IPS-18a (cell line): Measurements from ENCODE around the gene ZNF805.
"Not testable (repeated sequence)": the region's sequence is repeated elsewhere in the genome, so short reads cannot be mapped to it uniquely, and the experiment has no call there.

ENCODE experiments used
- H3K27ac ChIP-seq: one replicate; pipeline ENCODE4 v1.5.1; 2013; ENCODE audit warnings: low read length
- H3K27me3 ChIP-seq: one replicate; pipeline ENCODE4 v1.6.1; 2013; ENCODE audit warnings: mild to moderate bottlenecking, low read length; ENCODE audit not compliant: control insufficient read depth, insufficient read depth
- H3K36me3 ChIP-seq: one replicate; pipeline ENCODE4 v1.6.1; 2013; ENCODE audit warnings: low read depth, low read length; ENCODE audit not compliant: control insufficient read depth
- H3K4me1 ChIP-seq: one replicate; pipeline ENCODE4 v1.6.1; 2013; ENCODE audit warnings: low read depth, low read length; ENCODE audit not compliant: control insufficient read depth
- H3K4me3 ChIP-seq: one replicate; pipeline ENCODE4 v1.5.1; 2013; ENCODE audit warnings: low read length
- H3K9ac ChIP-seq: one replicate; pipeline ENCODE4 v1.6.1; 2013; ENCODE audit warnings: mild to moderate bottlenecking, low read length, moderate library complexity
- H3K9me3 ChIP-seq: one replicate; pipeline ENCODE4 v1.6.1; 2013; ENCODE audit warnings: low read depth, low read length; ENCODE audit not compliant: control insufficient read depth

ZNF805 gene

DNA sequence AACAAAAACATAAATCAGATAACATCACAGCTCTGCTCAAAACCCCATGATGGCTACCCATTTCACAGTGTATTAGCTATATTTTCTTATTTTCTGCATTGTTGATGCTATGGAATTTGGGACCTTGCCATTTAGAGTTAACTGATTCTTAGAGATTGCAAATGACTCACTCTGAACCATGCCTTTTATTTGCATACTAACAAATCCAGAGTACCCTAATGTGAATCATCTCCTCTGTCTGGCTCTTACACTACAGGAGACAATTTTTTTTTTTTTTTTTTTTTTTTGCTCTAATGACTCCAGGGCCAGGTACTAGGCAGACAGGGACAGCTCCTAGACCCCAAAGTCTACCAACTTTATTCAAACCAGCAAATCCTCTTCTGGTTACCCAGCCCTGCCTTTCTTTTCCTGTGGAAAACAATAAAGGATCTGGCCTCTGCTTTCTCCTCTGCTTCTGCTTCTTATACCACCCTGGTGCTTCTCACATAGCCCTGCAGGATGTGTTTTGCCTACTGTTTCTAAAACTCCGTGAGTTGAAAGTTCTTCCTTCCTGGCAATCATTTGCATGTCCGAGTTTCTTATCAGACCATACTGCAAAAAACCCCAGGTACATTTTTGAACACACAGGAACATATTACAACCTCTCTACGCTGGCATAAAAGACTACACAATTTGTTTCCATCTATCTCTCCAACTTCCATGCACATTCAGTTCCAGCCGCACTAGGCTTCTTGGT is 29.3 kb downstream of the ZNF805 start:
- Histone ChIP-seq H3K4me1 (no peaks in the 10 kb centered on the region), H3K4me3 (no peak overlapping the region), H3K27ac (no peak overlapping the region), H3K36me3 (no peaks in the 10 kb centered on the region), H3K27me3 (no peaks in the 10 kb centered on the region), H3K9ac (no peak overlapping the region), H3K9me3 (no peaks in the 10 kb centered on the region)

DNA sequence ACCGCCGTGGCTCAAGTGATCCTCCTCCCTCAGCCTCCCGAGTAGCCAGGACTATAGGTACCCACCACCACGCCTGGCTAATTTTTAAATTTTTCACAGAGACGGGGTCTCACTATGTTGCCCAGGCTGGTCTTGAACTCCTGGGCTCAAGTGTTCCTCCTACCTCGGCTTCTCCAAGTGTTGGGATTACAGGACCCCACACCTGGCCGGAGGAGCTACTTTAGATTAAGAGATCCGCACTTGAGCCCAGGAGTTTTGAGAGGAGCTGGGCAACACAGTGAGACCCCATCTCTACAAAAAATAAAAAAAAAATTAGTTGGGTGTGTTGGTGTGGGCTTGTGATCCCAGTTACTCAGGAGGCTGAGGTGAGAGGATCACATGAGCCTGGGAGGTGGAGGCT is 30.8 kb downstream of the ZNF805 start:
- no peak overlapping the region for H3K4me3 ChIP-seq
- no peaks in the 10 kb centered on the region for H3K27me3 ChIP-seq
- no peaks in the 10 kb centered on the region for H3K36me3 ChIP-seq
- no peaks in the 10 kb centered on the region for H3K4me1 ChIP-seq
- H3K9ac ChIP-seq = no peak overlapping the region
- no peak overlapping the region for H3K27ac ChIP-seq
- no peaks in the 10 kb centered on the region for H3K9me3 ChIP-seq

DNA sequence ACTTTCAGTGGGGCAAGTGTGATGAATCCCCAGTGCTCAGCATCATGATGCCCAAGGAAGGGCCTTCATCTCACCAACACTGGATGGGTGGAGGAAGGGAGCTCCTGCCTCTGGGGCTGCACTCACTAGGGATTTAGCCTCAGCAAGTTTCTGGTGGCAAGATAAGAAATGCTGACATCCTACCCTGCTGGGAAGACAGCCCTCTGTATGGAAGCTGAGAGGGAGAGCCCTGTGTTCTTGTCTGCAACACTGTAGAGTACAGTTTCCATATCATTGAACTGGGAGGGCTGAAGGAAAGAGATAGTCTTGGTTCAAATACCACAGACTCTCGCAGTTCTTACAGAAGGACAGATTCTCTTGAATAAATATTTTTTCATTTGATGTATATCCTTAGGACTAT is 32.6 kb downstream of the ZNF805 start:
- H3K27ac ChIP-seq = no peak overlapping the region
- H3K9ac ChIP-seq = no peak overlapping the region
- H3K27me3 ChIP-seq = no peaks in the 10 kb centered on the region
- H3K4me1 ChIP-seq = no peaks in the 10 kb centered on the region
- no peaks in the 10 kb centered on the region for H3K36me3 ChIP-seq
- H3K4me3 ChIP-seq = no peak overlapping the region
- H3K9me3 ChIP-seq = no peaks in the 10 kb centered on the region

DNA sequence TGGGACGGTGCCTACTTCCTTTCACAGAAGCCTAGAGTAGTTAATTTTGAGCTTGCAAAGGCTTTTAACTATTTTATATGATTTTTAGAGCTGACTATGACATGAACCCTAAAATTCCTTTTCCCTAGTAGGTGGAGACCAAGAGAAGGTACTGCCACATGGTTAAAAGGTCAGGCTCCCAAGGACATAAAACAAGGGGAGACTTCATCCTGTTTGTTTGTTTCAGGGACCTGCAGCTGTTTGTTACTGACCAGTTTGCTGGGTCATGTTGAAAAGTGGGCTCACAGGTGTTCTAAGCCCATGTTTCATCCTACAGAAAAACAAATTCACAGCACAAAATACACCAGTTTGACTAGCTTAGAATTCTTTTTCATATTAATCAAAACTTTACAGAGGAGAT is 36.0 kb downstream of the ZNF805 start:
- Histone ChIP-seq H3K27ac (no peak overlapping the region), H3K36me3 (no peaks in the 10 kb centered on the region), H3K4me1 (peaks cover 6% of the 10 kb centered on the region), H3K4me3 (no peak overlapping the region), H3K9me3 (no peaks in the 10 kb centered on the region), H3K9ac (no peak overlapping the region), H3K27me3 (no peaks in the 10 kb centered on the region)

DNA sequence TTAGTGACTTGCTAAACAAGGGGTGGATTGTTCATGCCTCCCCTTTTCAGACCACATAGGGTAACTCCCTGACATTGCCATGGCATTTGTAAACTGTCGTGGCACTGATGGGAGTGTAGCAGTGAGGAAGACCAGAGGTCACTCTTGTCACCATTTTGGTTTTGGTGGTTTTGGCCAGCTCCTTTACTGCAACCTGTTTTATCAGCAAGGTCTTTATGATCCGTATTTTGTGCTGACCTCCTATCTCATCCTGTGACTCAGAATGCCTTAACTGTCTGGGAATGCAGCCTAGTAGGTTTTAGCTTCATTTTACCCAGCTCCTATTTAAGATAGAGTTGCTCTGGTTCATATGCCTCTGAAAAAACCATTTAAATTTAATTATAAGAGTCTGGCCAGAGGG is 38.0 kb downstream of the ZNF805 start:
- not testable (repeated sequence) for H3K9ac ChIP-seq, H3K27me3 ChIP-seq, H3K9me3 ChIP-seq, H3K36me3 ChIP-seq, H3K27ac ChIP-seq, H3K4me3 ChIP-seq
- peaks cover 10% of the 10 kb centered on the region for H3K4me1 ChIP-seq

DNA sequence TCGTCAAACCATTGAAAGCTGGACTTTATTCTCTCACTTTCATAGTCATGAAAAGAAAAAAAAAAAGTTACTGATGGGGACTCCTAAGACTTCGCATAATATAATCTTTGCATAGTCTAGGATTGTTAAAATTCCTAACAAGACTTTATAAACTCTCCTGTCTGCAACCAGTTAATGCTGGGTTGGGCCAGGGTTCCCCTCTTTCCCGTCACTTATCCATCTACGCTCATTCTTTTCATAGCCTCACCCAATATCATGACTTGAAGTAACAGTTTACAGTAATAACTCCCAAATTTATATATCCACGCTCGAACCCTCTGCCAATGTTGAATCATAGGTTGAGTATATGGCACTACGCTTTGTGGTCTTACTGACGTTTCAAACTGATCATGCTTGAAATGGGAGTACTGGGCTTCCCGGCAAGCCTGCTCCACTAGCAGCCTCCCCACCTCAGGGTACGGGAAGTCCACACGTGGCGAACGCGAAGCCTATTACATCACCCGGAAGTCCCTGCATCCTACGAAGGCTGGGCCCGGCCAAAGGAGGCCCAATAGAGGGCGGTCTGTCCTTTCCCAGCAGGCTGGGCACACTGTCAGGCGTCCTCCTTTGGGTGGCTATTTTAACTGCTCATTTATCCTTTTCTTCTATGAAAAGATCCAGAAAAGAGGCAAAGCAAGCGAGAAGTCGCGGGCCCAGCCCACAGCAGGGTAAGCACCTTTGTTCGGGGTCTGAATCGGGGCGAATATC is 39.2 kb downstream of the ZNF805 start:
- no peaks in the 10 kb centered on the region for H3K9me3 ChIP-seq
- no peaks in the 10 kb centered on the region for H3K27me3 ChIP-seq
- peak overlapping the region; percentile 100 for H3K27ac ChIP-seq
- peak overlapping the region; percentile 100 for H3K4me3 ChIP-seq
- peaks cover 17% of the 10 kb centered on the region for H3K36me3 ChIP-seq
- peak overlapping the region; percentile 100 for H3K9ac ChIP-seq
- peaks cover 10% of the 10 kb centered on the region for H3K4me1 ChIP-seq

DNA sequence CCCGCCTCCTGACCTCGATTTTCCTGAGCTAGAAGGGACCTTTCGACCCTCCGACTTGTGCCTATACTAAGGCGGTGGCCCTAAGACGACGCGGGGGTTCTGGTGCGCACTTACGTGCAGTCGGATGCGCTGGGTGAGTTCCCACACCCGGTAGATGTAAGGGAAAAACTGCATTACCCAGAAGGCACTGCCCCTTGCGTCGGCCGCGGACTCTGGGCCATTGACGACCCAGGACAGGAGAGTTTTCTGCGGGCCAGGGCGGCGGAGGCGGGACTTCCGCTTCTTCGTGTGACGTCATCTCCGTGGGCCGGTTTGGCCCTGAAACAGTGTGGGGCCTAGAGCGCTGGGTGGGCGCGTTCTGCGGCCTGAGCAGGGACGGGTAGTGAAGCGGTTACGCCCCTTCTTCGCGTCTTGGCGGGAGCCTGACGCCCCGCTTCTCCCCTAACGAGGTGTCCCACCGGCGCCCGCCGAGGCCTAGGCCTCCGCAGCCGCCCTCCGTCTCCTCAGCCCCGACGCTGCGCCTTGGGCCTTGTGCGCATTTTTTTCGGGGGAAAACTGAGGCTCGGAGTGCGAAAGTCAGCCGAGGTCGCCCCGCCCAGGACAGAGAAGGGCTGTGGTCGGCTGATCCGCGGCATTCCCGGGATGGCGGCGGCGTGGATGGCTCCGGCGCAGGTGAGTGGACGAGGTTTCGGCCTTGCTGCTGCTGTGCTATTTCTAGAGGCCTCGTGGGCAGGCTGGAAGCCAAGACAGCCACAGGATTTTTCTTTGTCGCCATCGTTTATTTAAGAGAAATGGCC is 39.9 kb downstream of the ZNF805 start, which contains the start of gene ZNF460:
TSS of gene ZNF460 (plus strand) at position 321 of the 797 bp plus-strand sequence. CDS start at position 643, 322 bp downstream.
- peaks cover 25% of the 10 kb centered on the region for H3K36me3 ChIP-seq
- no peaks in the 10 kb centered on the region for H3K9me3 ChIP-seq
- H3K27me3 ChIP-seq = no peaks in the 10 kb centered on the region
- peak within 1 kb of the TSS; percentile 100 for H3K9ac ChIP-seq
- H3K27ac ChIP-seq = peak within 1 kb of the TSS; percentile 100
- H3K4me1 ChIP-seq = peaks cover 10% of the 10 kb centered on the region
- peak within 1 kb of the TSS; percentile 100 for H3K4me3 ChIP-seq

DNA sequence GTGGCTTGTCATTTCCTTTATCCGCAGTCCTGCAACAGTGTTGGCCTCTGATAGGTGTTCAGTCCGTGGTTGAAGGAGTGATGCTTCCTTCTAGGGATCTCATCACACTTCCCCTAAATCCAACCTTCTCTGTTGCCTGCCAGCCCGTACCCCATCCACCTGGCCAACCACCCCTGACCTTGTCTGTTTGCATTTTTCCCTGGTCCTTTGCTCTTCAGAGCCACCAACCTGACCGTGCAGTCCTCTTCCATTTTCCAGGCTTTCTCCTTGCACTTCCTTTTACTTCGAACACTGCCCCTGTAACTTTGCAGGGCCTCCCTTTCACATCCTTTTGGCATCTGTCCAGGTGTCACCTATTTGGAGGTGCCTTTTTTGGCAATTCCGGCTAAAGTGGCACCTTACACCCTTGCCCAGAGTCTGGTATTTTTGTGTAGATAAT is 40.5 kb downstream of the ZNF805 start:
- Histone ChIP-seq H3K27ac (peak overlapping the region; percentile 61), H3K27me3 (no peaks in the 10 kb centered on the region), H3K4me1 (peaks cover 10% of the 10 kb centered on the region), H3K9me3 (no peaks in the 10 kb centered on the region), H3K9ac (peak overlapping the region; percentile 100), H3K4me3 (peak overlapping the region; percentile 100), H3K36me3 (peaks cover 31% of the 10 kb centered on the region)

DNA sequence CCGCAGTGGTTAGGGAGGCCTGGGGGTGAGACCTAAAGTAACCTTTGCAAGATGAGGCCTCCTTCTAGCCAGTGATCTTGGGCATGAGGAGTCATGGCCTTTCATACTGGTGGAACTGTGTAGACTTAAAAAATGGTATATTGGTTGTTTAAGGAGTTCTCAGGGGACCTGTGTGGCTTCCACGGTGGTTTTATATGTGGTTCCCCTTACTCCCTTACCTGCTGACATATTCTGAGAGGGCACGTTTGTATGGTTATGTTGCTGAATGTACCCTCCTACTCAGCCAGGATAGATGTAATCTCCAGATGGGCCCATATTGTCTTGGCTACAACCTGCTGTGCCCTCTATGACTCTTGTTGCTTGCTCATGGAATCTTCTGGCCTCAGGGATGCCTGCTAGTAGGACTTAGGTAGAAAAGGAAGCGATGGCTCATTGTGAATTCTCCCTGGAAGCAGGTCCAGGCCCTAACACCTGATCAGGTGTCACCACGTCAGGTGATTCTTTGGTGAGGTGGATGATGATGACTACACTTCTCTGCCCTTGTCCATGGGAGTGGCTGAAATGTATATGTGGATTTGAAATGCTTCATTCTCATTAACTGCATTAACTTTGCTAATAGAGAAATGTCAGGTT is 41.7 kb downstream of the ZNF805 start:
- no peaks in the 10 kb centered on the region for H3K9me3 ChIP-seq
- H3K4me3 ChIP-seq = peak overlapping the region; percentile 100
- H3K9ac ChIP-seq = no peak overlapping the region
- no peak overlapping the region for H3K27ac ChIP-seq
- H3K4me1 ChIP-seq = peaks cover 10% of the 10 kb centered on the region
- H3K27me3 ChIP-seq = no peaks in the 10 kb centered on the region
- peaks cover 42% of the 10 kb centered on the region for H3K36me3 ChIP-seq

DNA sequence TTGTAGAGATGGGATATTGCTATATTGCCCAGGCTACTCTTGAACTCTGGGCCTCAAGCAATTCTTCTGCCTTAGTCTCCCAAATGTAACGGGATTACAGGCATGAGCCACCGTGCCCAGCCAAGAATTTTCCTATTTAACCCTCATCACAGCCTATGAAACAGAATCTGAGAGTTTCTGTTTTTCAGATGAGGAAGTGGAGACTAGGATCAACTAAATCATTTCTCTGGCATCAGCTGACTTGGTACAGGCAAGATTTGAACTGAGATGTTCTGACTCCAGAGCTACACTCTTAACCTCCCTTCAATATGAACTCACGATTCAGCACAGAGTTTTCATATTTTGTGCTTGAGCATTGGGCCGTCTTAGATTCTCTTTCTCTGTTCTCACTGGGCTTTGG is 47.9 kb downstream of the ZNF805 start:
- no peaks in the 10 kb centered on the region for H3K27me3 ChIP-seq
- H3K9me3 ChIP-seq = no peaks in the 10 kb centered on the region
- peaks cover 84% of the 10 kb centered on the region for H3K36me3 ChIP-seq
- no peak overlapping the region for H3K9ac ChIP-seq
- H3K4me3 ChIP-seq = no peak overlapping the region
- no peaks in the 10 kb centered on the region for H3K4me1 ChIP-seq
- H3K27ac ChIP-seq = no peak overlapping the region

DNA sequence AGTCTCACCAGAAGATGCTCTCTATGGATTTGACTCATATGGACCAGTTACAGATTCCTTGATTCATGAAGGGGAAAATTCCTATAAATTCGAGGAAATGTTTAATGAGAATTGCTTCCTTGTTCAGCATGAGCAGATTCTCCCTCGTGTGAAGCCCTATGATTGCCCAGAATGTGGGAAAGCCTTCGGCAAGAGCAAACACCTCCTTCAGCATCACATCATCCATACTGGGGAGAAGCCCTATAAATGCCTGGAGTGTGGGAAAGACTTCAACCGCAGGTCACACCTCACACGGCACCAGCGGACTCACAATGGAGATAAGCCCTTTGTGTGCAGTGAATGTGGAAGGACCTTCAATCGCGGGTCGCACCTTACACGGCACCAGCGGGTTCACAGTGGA is 50.5 kb downstream of the ZNF805 start:
- Histone ChIP-seq H3K27me3 (no peaks in the 10 kb centered on the region), H3K9ac (no peak overlapping the region), H3K4me3 (no peak overlapping the region), H3K9me3 (no peaks in the 10 kb centered on the region), H3K36me3 (peaks cover 77% of the 10 kb centered on the region), H3K27ac (no peak overlapping the region), H3K4me1 (no peaks in the 10 kb centered on the region)
